ENCODE results near the gene SNTN.

DNA sequence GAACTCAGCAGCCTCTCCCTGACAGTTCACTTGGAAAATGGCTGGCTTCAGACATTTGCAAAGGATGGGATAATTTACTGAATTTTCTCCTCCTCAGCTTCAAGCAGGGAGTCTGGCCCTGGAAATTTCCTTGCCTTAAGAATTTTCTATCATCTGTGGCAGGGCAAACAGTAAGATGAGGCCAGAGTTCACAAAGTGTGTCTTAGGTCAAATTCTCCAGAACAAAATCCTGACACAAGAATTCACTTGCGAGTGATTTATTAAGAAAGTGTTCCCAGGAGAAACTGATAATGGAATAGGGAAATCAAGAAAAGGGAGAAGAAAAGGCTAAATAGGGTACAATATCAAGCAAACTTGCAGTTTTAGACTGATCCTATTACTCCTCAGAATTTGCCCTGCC is 55.3 kb downstream of the SNTN start:
- TF ChIP-seq, protein P1, sequence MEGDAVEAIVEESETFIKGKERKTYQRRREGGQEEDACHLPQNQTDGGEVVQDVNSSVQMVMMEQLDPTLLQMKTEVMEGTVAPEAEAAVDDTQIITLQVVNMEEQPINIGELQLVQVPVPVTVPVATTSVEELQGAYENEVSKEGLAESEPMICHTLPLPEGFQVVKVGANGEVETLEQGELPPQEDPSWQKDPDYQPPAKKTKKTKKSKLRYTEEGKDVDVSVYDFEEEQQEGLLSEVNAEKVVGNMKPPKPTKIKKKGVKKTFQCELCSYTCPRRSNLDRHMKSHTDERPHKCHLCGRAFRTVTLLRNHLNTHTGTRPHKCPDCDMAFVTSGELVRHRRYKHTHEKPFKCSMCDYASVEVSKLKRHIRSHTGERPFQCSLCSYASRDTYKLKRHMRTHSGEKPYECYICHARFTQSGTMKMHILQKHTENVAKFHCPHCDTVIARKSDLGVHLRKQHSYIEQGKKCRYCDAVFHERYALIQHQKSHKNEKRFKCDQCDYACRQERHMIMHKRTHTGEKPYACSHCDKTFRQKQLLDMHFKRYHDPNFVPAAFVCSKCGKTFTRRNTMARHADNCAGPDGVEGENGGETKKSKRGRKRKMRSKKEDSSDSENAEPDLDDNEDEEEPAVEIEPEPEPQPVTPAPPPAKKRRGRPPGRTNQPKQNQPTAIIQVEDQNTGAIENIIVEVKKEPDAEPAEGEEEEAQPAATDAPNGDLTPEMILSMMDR (conservative IDR thresholded peaks at IDR 0.05; ENCODE audit: low read depth, low read length), result no peak
- no peak for TF ChIP-seq EZH2 (IDR thresholded peaks at IDR 0.05; ENCODE audit: borderline replicate concordance, low read depth, low read length, poor library complexity, severe bottlenecking)

Measured in A673 (cell line).